ENCODE results near the gene ALDH1B1. TPM values are rescaled to one million over a fixed set of nuclear protein-coding genes. Genes with fewer than 3 reads are reported as not detected.

Gene ALDH1B1
- total and polyA plus RNA-seq, 2 donors (not counting 3 experiments of a cell fraction or from before 2014, with no cell fraction given), result 11.5 to 20.5 TPM

- no peak for FAIRE-seq
- Histone ChIP-seq H3K9me1 (replicated peaks; ENCODE audit: control insufficient read depth, extremely low read depth, insufficient read depth, low read length) (no peaks in the 10 kb centered on the region), H3K27ac (ENCODE audit: insufficient read depth, low read depth, low read length) (no peak overlapping the region), H3K36me3 (ENCODE audit: control insufficient read depth in 2 of 2, extremely low read depth in 1 of 2, insufficient read depth in 2 of 2, low read length in 2 of 2) (no peaks in the 10 kb centered on the region), H3K27me3 (ENCODE audit: control insufficient read depth in 2 of 2, insufficient read depth in 2 of 2, low read length in 2 of 2) (peaks cover 0 to 1% of the 10 kb centered on the region in 2 experiments), H3K9me3 (replicated peaks; ENCODE audit: control insufficient read depth, insufficient read depth, low read length) (no peaks in the 10 kb centered on the region), H3K4me3 (replicated peaks in 1 of 3; ENCODE audit: insufficient read depth in 1 of 3, low read depth in 1 of 3, low read length in 3 of 3) (no peak overlapping the region), H3K79me2 (ENCODE audit: control insufficient read depth, insufficient read depth, low read length) (no peaks in the 10 kb centered on the region), H2AFZ (ENCODE audit: low read depth, low read length) (no peak overlapping the region), H3K4me1 (ENCODE audit: control insufficient read depth, extremely low read depth, insufficient read depth, low read length) (no peaks in the 10 kb centered on the region), H3K4me2 (ENCODE audit: insufficient read depth, low read length) (no peak overlapping the region), H4K20me1 (replicated peaks; ENCODE audit: control insufficient read depth, extremely low read depth, insufficient read depth, low read length) (no peaks in the 10 kb centered on the region), H3K9ac (replicated peaks; ENCODE audit: extremely low read depth, insufficient read depth, low read length) (no peak overlapping the region)
- CTCF ChIA-PET, result interaction anchor here (1.1 kb wide), 1 partner anchor 14 kb away, joined by 3 read pairs; no protein-coding TSS in a partner anchor
- BruUV-seq (replicated peaks), result no TSS peak
- POLR2A ChIA-PET, result no interaction called here
- dilution Hi-C loops (cut with MboI; ENCODE audit: extremely low pct_ligation_motif_present, low sequenced_read_pairs) (no loop called here), intact Hi-C loops (cut with micrococcal nuclease) (no loop called here)
- TF ChIP-seq FOS (IDR thresholded peaks at IDR 0.05; ENCODE audit: borderline replicate concordance, insufficient read depth, low read length) (no peak), GATA2 (IDR thresholded peaks at IDR 0.05; ENCODE audit: insufficient read depth, insufficient read length, low read depth, low read length) (no peak), MYC (IDR thresholded peaks at IDR 0.05; ENCODE audit: low read depth, low read length) (no peak), POLR2AphosphoS5 (IDR thresholded peaks at IDR 0.05; ENCODE audit: insufficient read depth, low read depth, low read length) (no peak), POLR2A (IDR thresholded peaks at IDR 0.05; ENCODE audit: low read depth, low read length) (no peak), EZH2 (IDR thresholded peaks at IDR 0.05; ENCODE audit: borderline replicate concordance, low read depth, low read length, severe bottlenecking) (no peak), JUN (IDR thresholded peaks at IDR 0.05; ENCODE audit: borderline replicate concordance, insufficient read depth, insufficient read length, low read depth) (no peak), CTCF (IDR thresholded peaks at IDR 0.05; ENCODE audit: extremely low read depth in 1 of 2, insufficient read depth in 1 of 2, low read depth in 1 of 2, low read length in 2 of 2) (no peak), MAX (IDR thresholded peaks at IDR 0.05; ENCODE audit: insufficient read depth, insufficient read length) (no peak)
- DNase-seq (ENCODE audit: low read depth, low spot score), result no peak
These were observed 44.2 kb downstream of the ALDH1B1 start for GRCh38 chr9:38436708-38437107.

Data from endothelial cell of umbilical vein (primary cell).